ENCODE measurements around the gene PADI3.
"Not testable (repeated sequence)": the region's sequence is repeated elsewhere in the genome, so short reads cannot be mapped to it uniquely, and the experiment has no call there.

Gene PADI3

GRCh38 chr1:17236779-17237560, 11.9 kb upstream of the PADI3 start:
- Histone ChIP-seq H3K9ac (ENCODE audit: low read length) (no peak overlapping the region), H3K27me3 (ENCODE audit: control insufficient read depth, insufficient read depth, low read length) (no peaks in the 10 kb centered on the region), H3K27ac (ENCODE audit: low read depth, low read length) (no peak overlapping the region), H3K36me3 (ENCODE audit: control insufficient read depth, insufficient read depth, low read length) (no peaks in the 10 kb centered on the region), H3K4me3 (ENCODE audit: low read length) (no peak overlapping the region), H3K4me1 (ENCODE audit: control insufficient read depth, insufficient read depth, low read length) (peaks cover 4% of the 10 kb centered on the region)

- no peak overlapping the region for H3K9ac ChIP-seq (ENCODE audit: low read length)
- H3K4me1 ChIP-seq (ENCODE audit: control insufficient read depth, insufficient read depth, low read length): peaks cover 4% of the 10 kb centered on the region
- H3K4me3 ChIP-seq (ENCODE audit: low read length): no peak overlapping the region
- no peak overlapping the region for H3K27ac ChIP-seq (ENCODE audit: low read depth, low read length)
- H3K27me3 ChIP-seq (ENCODE audit: control insufficient read depth, insufficient read depth, low read length): no peaks in the 10 kb centered on the region
- H3K36me3 ChIP-seq (ENCODE audit: control insufficient read depth, insufficient read depth, low read length): no peaks in the 10 kb centered on the region
Observed at GRCh38 chr1:17237561-17237903, 11.4 kb upstream of the PADI3 start.

DNA sequence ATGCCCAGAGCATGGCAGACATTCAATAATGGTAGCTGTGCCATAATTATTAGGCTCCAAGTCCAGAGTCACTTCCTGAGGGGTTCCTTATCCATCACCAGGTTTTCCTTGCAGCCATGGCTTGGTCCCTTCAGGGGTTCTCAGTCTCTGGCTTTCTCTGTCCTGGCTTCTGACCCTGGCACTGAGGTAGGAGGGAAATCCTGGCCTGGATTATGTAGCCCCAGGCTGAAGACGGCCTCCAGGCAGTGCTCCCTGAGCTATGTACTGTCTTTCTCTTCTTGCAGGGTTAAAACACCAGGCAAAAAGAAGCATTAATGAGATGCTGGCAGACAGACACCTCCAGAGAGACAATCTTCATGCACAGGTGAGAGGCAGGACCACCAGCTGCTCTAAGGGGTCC, 9.5 kb upstream of the PADI3 start:
- no peaks in the 10 kb centered on the region for H3K36me3 ChIP-seq (ENCODE audit: control insufficient read depth, insufficient read depth, low read length)
- no peak overlapping the region for H3K9ac ChIP-seq (ENCODE audit: low read length)
- H3K4me3 ChIP-seq (ENCODE audit: low read length): no peak overlapping the region
- no peak overlapping the region for H3K27ac ChIP-seq (ENCODE audit: low read depth, low read length)
- no peaks in the 10 kb centered on the region for H3K4me1 ChIP-seq (ENCODE audit: control insufficient read depth, insufficient read depth, low read length)
- H3K27me3 ChIP-seq (ENCODE audit: control insufficient read depth, insufficient read depth, low read length): no peaks in the 10 kb centered on the region

DNA sequence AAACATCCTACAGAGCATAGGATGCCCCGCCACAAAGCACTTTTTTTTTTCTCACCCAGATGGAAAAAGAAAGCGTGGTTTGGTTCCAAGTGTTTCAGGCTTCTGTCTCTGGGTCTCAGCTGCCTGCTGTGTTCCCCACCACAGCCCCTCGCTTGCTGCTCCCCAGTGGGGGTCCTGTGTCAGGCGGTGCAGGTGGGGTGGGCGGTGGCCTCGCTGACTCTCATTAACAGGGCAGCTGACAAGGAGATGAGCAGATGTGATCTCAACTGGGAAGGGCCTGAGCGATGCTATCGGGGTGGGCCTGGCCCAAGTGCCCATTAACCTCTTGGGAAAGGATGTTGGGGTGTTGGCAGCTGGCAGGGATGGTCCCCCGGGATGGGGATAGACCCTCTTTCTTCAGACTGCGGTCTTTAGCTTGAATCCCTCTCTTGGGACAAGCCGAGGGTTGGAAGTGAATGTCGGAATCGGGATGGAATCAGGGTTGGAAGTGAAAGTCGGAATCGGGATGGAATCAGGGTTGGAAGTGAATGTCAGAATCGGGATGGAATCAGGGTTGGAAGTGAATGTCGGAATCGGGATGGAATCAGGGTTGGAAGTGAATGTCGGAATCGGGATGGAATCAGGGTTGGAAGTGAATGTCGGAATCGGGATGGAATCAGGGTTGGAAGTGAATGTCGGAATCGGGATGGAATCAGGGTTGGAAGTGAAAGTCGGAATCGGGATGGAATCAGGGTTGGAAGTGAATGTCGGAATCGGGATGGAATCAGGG, 7.7 kb upstream of the PADI3 start:
- not testable (repeated sequence) for H3K27me3 ChIP-seq (ENCODE audit: control insufficient read depth, insufficient read depth, low read length); H3K36me3 ChIP-seq (ENCODE audit: control insufficient read depth, insufficient read depth, low read length); H3K4me3 ChIP-seq (ENCODE audit: low read length); H3K4me1 ChIP-seq (ENCODE audit: control insufficient read depth, insufficient read depth, low read length); H3K27ac ChIP-seq (ENCODE audit: low read depth, low read length); H3K9ac ChIP-seq (ENCODE audit: low read length)

- not testable (repeated sequence) for H3K4me3 ChIP-seq (ENCODE audit: low read length); H3K27ac ChIP-seq (ENCODE audit: low read depth, low read length); H3K4me1 ChIP-seq (ENCODE audit: control insufficient read depth, insufficient read depth, low read length); H3K36me3 ChIP-seq (ENCODE audit: control insufficient read depth, insufficient read depth, low read length); H3K9ac ChIP-seq (ENCODE audit: low read length); H3K27me3 ChIP-seq (ENCODE audit: control insufficient read depth, insufficient read depth, low read length)
Observed at GRCh38 chr1:17241780-17242074, 7.2 kb upstream of the PADI3 start.

DNA sequence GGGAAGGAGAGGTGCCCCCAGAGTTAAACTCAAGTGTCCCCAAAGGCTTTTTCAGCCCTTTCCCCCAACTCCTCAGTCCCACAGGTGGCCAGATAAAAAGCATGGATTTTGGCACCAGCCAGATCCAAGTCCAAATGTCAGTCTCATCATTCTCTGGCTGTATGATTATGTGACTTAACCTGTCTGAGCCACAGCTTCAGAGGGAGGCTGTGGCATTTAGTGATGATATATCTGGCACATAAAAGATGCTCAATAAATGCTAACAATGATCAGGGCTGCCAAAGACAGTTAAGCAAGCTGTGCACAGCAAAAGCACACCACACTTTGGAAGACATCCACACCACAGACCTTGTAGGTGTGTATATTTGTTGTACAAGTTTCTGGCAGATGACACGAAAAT, 5.6 kb upstream of the PADI3 start:
- Histone ChIP-seq H3K9ac (ENCODE audit: low read length) (no peak overlapping the region), H3K27me3 (ENCODE audit: control insufficient read depth, insufficient read depth, low read length) (no peaks in the 10 kb centered on the region), H3K4me3 (ENCODE audit: low read length) (no peak overlapping the region), H3K36me3 (ENCODE audit: control insufficient read depth, insufficient read depth, low read length) (no peaks in the 10 kb centered on the region), H3K27ac (ENCODE audit: low read depth, low read length) (no peak overlapping the region), H3K4me1 (ENCODE audit: control insufficient read depth, insufficient read depth, low read length) (no peaks in the 10 kb centered on the region)

GRCh38 chr1:17244821-17245740, 3.8 kb upstream of the PADI3 start:
- no peaks in the 10 kb centered on the region for H3K27me3 ChIP-seq (ENCODE audit: control insufficient read depth, insufficient read depth, low read length)
- H3K4me1 ChIP-seq (ENCODE audit: control insufficient read depth, insufficient read depth, low read length): no peaks in the 10 kb centered on the region
- no peaks in the 10 kb centered on the region for H3K36me3 ChIP-seq (ENCODE audit: control insufficient read depth, insufficient read depth, low read length)
- no peak overlapping the region for H3K4me3 ChIP-seq (ENCODE audit: low read length)
- no peak overlapping the region for H3K27ac ChIP-seq (ENCODE audit: low read depth, low read length)
- H3K9ac ChIP-seq (ENCODE audit: low read length): no peak overlapping the region

- H3K36me3 ChIP-seq (ENCODE audit: control insufficient read depth, insufficient read depth, low read length): no peaks in the 10 kb centered on the region
Observed at GRCh38 chr1:17245816-17246325, 3.0 kb upstream of the PADI3 start.

DNA sequence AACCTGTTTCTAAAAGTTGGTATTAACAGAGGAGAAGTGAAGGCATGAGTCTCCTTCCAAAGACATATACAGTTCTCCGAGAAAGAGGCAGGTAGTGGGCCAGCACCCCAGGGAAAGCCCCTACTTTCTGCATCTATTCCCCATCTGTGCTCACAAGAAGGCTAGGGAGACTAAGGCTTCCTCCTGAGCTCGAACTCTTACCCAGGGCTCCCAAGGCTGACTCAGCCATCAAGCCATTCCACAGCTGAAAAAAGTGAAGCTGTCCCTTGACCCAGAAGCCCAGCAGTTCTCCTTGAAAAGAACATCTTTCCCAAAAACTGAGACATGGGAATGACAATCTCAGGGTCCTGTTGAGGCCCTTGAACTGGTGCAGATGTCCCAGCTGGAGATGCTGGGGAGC, 1.9 kb upstream of the PADI3 start:
- Histone ChIP-seq H3K4me1 (ENCODE audit: control insufficient read depth, insufficient read depth, low read length) (no peaks in the 10 kb centered on the region), H3K36me3 (ENCODE audit: control insufficient read depth, insufficient read depth, low read length) (no peaks in the 10 kb centered on the region), H3K9ac (ENCODE audit: low read length) (no peak overlapping the region), H3K4me3 (ENCODE audit: low read length) (no peak overlapping the region), H3K27me3 (ENCODE audit: control insufficient read depth, insufficient read depth, low read length) (no peaks in the 10 kb centered on the region), H3K27ac (ENCODE audit: low read depth, low read length) (no peak overlapping the region)

More at GRCh38 chr1:17245816-17246325, 3.0 kb upstream of the PADI3 start:
- no peak overlapping the region for H3K9ac ChIP-seq (ENCODE audit: low read length)
- no peaks in the 10 kb centered on the region for H3K4me1 ChIP-seq (ENCODE audit: control insufficient read depth, insufficient read depth, low read length)
- H3K27me3 ChIP-seq (ENCODE audit: control insufficient read depth, insufficient read depth, low read length): no peaks in the 10 kb centered on the region
- no peak overlapping the region for H3K4me3 ChIP-seq (ENCODE audit: low read length)
- H3K27ac ChIP-seq (ENCODE audit: low read depth, low read length): no peak overlapping the region

- Histone ChIP-seq H3K36me3 (ENCODE audit: control insufficient read depth, insufficient read depth, low read length) (no peaks in the 10 kb centered on the region), H3K27me3 (ENCODE audit: control insufficient read depth, insufficient read depth, low read length) (peaks cover 2% of the 10 kb centered on the region), H3K4me3 (ENCODE audit: low read length) (no peak overlapping the region), H3K9ac (ENCODE audit: low read length) (no peak overlapping the region), H3K27ac (ENCODE audit: low read depth, low read length) (no peak overlapping the region), H3K4me1 (ENCODE audit: control insufficient read depth, insufficient read depth, low read length) (no peaks in the 10 kb centered on the region)
Observed at GRCh38 chr1:17250601-17251000, 1.7 kb downstream of the PADI3 start.

DNA sequence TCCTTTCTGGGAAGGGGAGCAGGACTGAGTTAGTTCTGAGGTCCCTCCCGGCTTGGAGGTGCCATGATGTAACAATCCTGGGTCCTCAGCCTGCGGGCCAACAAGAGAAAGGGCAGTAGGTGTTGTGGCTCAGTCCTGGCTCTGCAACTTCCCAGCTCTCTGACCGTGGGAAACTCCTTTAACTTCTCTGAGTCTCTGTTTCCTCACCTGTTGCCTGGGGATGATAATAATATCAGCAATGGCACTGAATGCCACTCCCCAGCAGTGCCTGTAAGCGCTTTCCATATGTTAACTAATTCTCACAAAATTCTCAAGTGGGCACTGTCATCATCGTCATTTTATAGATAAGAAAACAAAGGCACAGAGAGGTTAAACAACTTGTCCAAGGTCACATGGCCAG, 2.3 kb downstream of the PADI3 start:
- no peak overlapping the region for H3K27ac ChIP-seq (ENCODE audit: low read depth, low read length)
- H3K4me3 ChIP-seq (ENCODE audit: low read length): no peak overlapping the region
- no peaks in the 10 kb centered on the region for H3K4me1 ChIP-seq (ENCODE audit: control insufficient read depth, insufficient read depth, low read length)
- peaks cover 2% of the 10 kb centered on the region for H3K27me3 ChIP-seq (ENCODE audit: control insufficient read depth, insufficient read depth, low read length)
- no peaks in the 10 kb centered on the region for H3K36me3 ChIP-seq (ENCODE audit: control insufficient read depth, insufficient read depth, low read length)
- no peak overlapping the region for H3K9ac ChIP-seq (ENCODE audit: low read length)

DNA sequence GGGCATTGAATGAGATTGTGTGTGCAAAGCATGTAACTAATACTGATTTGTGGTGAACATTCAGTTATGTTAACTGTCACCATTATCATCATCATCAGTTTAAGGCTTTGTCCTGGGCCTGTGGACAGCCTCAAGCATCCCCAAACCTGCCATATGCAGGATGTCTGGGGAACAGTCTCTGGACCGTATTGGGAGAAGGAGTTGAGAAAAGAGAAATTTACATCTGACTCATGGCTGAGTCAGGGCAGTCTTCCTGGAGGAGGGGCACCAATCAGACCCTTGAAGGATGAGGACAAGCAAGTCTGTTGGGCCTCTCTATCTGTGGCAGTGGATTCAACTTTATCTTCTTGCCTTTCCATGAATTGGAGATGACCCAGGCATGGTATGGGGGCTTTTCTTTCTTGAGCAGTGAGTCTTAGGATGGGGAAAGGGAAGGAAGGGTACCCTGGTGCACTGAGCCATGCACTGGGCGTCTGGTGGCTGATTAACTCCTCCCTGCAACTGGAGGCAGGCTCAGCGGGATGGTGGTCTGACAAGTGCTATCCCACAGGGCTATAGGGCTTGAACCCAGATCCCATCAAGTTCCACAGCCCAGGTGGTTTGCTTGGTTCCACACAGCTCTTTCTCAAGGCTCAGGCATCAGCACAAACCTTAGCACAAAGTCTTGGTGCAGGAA, 2.9 kb downstream of the PADI3 start:
- no peak overlapping the region for H3K4me3 ChIP-seq (ENCODE audit: low read length)
- no peak overlapping the region for H3K27ac ChIP-seq (ENCODE audit: low read depth, low read length)
- peaks cover 2% of the 10 kb centered on the region for H3K27me3 ChIP-seq (ENCODE audit: control insufficient read depth, insufficient read depth, low read length)
- no peaks in the 10 kb centered on the region for H3K4me1 ChIP-seq (ENCODE audit: control insufficient read depth, insufficient read depth, low read length)
- H3K36me3 ChIP-seq (ENCODE audit: control insufficient read depth, insufficient read depth, low read length): no peaks in the 10 kb centered on the region
- no peak overlapping the region for H3K9ac ChIP-seq (ENCODE audit: low read length)

Data from rectal smooth muscle tissue (tissue), 1 donor.